ENCODE measurements around the gene AANAT.

DNA sequence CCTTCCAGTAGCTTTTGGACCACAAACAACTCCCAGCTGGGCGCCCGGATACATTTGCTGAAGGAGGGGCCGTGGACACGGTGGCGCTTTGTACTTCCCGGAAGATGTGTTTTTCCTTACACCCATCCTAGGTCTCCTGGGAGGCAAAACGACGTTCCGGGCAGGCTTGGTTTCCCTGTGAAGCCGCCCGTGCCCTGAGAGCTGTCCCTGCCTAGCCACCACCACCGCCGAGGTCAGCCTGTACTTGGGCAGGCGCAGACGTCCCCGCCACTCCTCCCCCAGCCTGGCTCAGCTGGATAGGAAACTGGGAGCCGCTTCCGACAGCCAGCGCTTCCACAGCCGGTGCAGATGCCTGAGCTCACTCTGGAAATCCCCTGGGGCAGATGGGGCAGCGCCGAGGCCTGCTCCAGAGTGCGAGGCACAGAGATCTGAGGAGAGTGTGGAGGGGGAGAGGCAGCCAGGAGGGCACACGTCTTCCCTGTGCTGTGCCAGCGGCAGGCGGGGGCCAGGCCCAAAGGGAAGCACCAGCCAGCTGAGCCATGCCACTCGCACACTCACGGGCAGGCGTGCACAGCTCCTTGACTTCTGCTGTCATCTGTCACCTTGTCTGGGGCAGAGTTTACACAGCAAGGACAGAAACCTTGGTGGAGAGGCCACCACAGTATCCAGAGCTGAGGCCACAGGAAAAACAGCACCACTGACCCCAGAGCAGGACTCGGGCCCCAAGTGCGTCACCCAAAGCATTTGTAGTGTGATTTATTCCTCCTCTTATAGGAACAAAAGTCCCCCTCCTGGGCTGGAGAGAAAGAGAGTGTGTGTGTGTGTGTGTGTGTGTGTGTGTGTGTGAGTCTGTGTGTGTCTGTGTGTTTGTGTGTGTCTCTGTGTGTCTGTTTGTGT is 30.8 kb downstream of the AANAT start:
- TF ChIP-seq EZH2 (IDR thresholded peaks at IDR 0.05; ENCODE audit: borderline replicate concordance, low read length), result no peak
- TF ChIP-seq, protein P1, sequence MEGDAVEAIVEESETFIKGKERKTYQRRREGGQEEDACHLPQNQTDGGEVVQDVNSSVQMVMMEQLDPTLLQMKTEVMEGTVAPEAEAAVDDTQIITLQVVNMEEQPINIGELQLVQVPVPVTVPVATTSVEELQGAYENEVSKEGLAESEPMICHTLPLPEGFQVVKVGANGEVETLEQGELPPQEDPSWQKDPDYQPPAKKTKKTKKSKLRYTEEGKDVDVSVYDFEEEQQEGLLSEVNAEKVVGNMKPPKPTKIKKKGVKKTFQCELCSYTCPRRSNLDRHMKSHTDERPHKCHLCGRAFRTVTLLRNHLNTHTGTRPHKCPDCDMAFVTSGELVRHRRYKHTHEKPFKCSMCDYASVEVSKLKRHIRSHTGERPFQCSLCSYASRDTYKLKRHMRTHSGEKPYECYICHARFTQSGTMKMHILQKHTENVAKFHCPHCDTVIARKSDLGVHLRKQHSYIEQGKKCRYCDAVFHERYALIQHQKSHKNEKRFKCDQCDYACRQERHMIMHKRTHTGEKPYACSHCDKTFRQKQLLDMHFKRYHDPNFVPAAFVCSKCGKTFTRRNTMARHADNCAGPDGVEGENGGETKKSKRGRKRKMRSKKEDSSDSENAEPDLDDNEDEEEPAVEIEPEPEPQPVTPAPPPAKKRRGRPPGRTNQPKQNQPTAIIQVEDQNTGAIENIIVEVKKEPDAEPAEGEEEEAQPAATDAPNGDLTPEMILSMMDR (conservative IDR thresholded peaks at IDR 0.05 in 1 of 2, IDR thresholded peaks at IDR 0.05 in 1 of 2; ENCODE audit: extremely low read depth in 1 of 2, insufficient read depth in 1 of 2, low read depth in 1 of 2, low read length in 2 of 2), result no peak

All from mammary epithelial cell (primary cell).